EL (cell line): ENCODE results near the gene DTWD1.
"Not testable (repeated sequence)": the region's sequence is repeated elsewhere in the genome, so short reads cannot be mapped to it uniquely, and the experiment has no call there.

Experiments
- DNase-seq: peaks from one replicate; pipeline ENCODE4 v3.0.0-alpha.2; 2016

Gene DTWD1

GRCh38 chr15:49646891-49647290, 26.0 kb downstream of the DTWD1 start:
- DNase-seq, result no peak

- DNase-seq, result no peak
Measured at GRCh38 chr15:49649987-49650386, 29.1 kb downstream of the DTWD1 start.

GRCh38 chr15:49650676-49651075, 29.8 kb downstream of the DTWD1 start:
- DNase-seq, result no peak

GRCh38 chr15:49652922-49653321, 32.1 kb downstream of the DTWD1 start:
- no peak for DNase-seq

- DNase-seq, result no peak
Measured at GRCh38 chr15:49656734-49657133, 35.9 kb downstream of the DTWD1 start.

- DNase-seq, result no peak
Measured at GRCh38 chr15:49664716-49665115, 43.9 kb downstream of the DTWD1 start.

- DNase-seq, result not testable (repeated sequence)
Measured at GRCh38 chr15:49666486-49666885, 45.6 kb downstream of the DTWD1 start.

- DNase-seq, result no peak
Measured at GRCh38 chr15:49669288-49669687, 48.4 kb downstream of the DTWD1 start.

- no peak for DNase-seq
Measured at GRCh38 chr15:49673861-49674260, 53.0 kb downstream of the DTWD1 start.

- DNase-seq, result peak; percentile 9
Measured at GRCh38 chr15:49674370-49674769, 53.5 kb downstream of the DTWD1 start.

- DNase-seq, result peak; percentile 80
Measured at GRCh38 chr15:49675041-49675440, 54.2 kb downstream of the DTWD1 start.

- no peak for DNase-seq
Measured at GRCh38 chr15:49678655-49679054, 57.8 kb downstream of the DTWD1 start.

GRCh38 chr15:49686599-49686998, 65.8 kb downstream of the DTWD1 start:
- DNase-seq, result peak; percentile 29

GRCh38 chr15:49688135-49688790, 67.4 kb downstream of the DTWD1 start:
- DNase-seq, result no peak

GRCh38 chr15:49692514-49693090, 71.8 kb downstream of the DTWD1 start:
- no peak for DNase-seq

GRCh38 chr15:49693498-49693897, 72.7 kb downstream of the DTWD1 start:
- DNase-seq, result no peak

GRCh38 chr15:49696433-49696832, 75.6 kb downstream of the DTWD1 start:
- peak; percentile 5 for DNase-seq

- DNase-seq, result peak; percentile 30
Measured at GRCh38 chr15:49697121-49697520, 76.3 kb downstream of the DTWD1 start.

GRCh38 chr15:49702982-49703381, 82.1 kb downstream of the DTWD1 start:
- DNase-seq, result not testable (repeated sequence)
